ENCODE data around the gene CASR.

Gene CASR

GRCh38 chr3:122312826-122313225 is 129.4 kb downstream of the CASR start:
- TF ChIP-seq TCF4 (CRISPR knock-in tag; IDR thresholded peaks at IDR 0.05; ENCODE audit: borderline replicate concordance) (no peak), TSHZ2 (CRISPR knock-in tag; IDR thresholded peaks at IDR 0.05) (no peak), CSRNP3 (CRISPR knock-in tag; IDR thresholded peaks at IDR 0.05) (no peak), ZFP3 (CRISPR knock-in tag; IDR thresholded peaks at IDR 0.05) (no peak), ZC3H10 (CRISPR knock-in tag; IDR thresholded peaks at IDR 0.05) (no peak), PATZ1 (CRISPR knock-in tag; IDR thresholded peaks at IDR 0.05; ENCODE audit: borderline replicate concordance) (no peak), TOX (CRISPR knock-in tag; IDR thresholded peaks at IDR 0.05; ENCODE audit: borderline replicate concordance) (no peak), ZNF8 (CRISPR knock-in tag; IDR thresholded peaks at IDR 0.05) (no peak), ESRRG (CRISPR knock-in tag; IDR thresholded peaks at IDR 0.05) (no peak), OSR1 (CRISPR knock-in tag; IDR thresholded peaks at IDR 0.05) (no peak), ZNF565 (CRISPR knock-in tag; conservative IDR thresholded peaks at IDR 0.05; ENCODE audit: low read depth) (no peak), POU6F1 (CRISPR knock-in tag; IDR thresholded peaks at IDR 0.05; ENCODE audit: borderline replicate concordance, low read depth) (no peak), BACH2 (CRISPR knock-in tag; IDR thresholded peaks at IDR 0.05; ENCODE audit: borderline replicate concordance) (no peak), CSDC2 (CRISPR knock-in tag; IDR thresholded peaks at IDR 0.05) (no peak), ZNF70 (CRISPR knock-in tag; IDR thresholded peaks at IDR 0.05) (no peak), CREB5 (CRISPR knock-in tag; IDR thresholded peaks at IDR 0.05; ENCODE audit: low read depth) (no peak), GLIS3 (CRISPR knock-in tag; IDR thresholded peaks at IDR 0.05) (no peak), ARNTL (CRISPR knock-in tag; IDR thresholded peaks at IDR 0.05; ENCODE audit: borderline replicate concordance, low read depth) (no peak), SNAI2 (CRISPR knock-in tag; IDR thresholded peaks at IDR 0.05) (no peak)
- no peak for ATAC-seq

GRCh38 chr3:122313281-122313680 is 129.8 kb downstream of the CASR start:
- TF ChIP-seq POU6F1 (CRISPR knock-in tag; IDR thresholded peaks at IDR 0.05; ENCODE audit: borderline replicate concordance, low read depth) (no peak), PPARA (CRISPR knock-in tag; IDR thresholded peaks at IDR 0.05; ENCODE audit: borderline replicate concordance) (no peak), SNAI2 (CRISPR knock-in tag; IDR thresholded peaks at IDR 0.05) (no peak), ZFP3 (CRISPR knock-in tag; IDR thresholded peaks at IDR 0.05) (no peak), BACH2 (CRISPR knock-in tag; IDR thresholded peaks at IDR 0.05; ENCODE audit: borderline replicate concordance) (no peak), OSR1 (CRISPR knock-in tag; IDR thresholded peaks at IDR 0.05) (no peak), CSRNP3 (CRISPR knock-in tag; IDR thresholded peaks at IDR 0.05) (no peak), ARNTL (CRISPR knock-in tag; IDR thresholded peaks at IDR 0.05; ENCODE audit: borderline replicate concordance, low read depth) (no peak), RARB (CRISPR knock-in tag; IDR thresholded peaks at IDR 0.05) (no peak), ISL1 (CRISPR knock-in tag; IDR thresholded peaks at IDR 0.05) (no peak), ZFP30 (CRISPR knock-in tag; IDR thresholded peaks at IDR 0.05) (no peak), ZNF565 (CRISPR knock-in tag; conservative IDR thresholded peaks at IDR 0.05; ENCODE audit: low read depth) (no peak), TCF4 (CRISPR knock-in tag; IDR thresholded peaks at IDR 0.05; ENCODE audit: borderline replicate concordance) (no peak), ESRRG (CRISPR knock-in tag; IDR thresholded peaks at IDR 0.05) (no peak), CSDC2 (CRISPR knock-in tag; IDR thresholded peaks at IDR 0.05) (no peak), PATZ1 (CRISPR knock-in tag; IDR thresholded peaks at IDR 0.05; ENCODE audit: borderline replicate concordance) (no peak)
- ATAC-seq: no peak
